Keratinocyte (primary cell): ENCODE data around the gene NHP2. TPM values are rescaled to one million over a fixed set of nuclear protein-coding genes. Genes with fewer than 3 reads are reported as not detected.

Experiments
- DNase-seq: peaks from one replicate; pipeline ENCODE4 v3.0.0-alpha.2; 2011; ENCODE audit warnings: low read depth, missing footprints, low spot score
- FAIRE-seq: peaks from 2 replicates; lab custom pipeline; 2011; peaks lifted over from hg19 to GRCh38; lab: Jason Lieb, UNC
- H2AFZ ChIP-seq: 2 replicates; pipeline ENCODE4 v1.6.0; 2012; ENCODE audit warnings: low read length, control low read depth, inconsistent platforms; ENCODE audit not compliant: control insufficient read depth
- H3K27ac ChIP-seq: 2 replicates; pipeline ENCODE4 v1.5.1; 2011; ENCODE audit warnings: low read length; ENCODE audit not compliant: control insufficient read depth, insufficient read depth
- H3K27me3 ChIP-seq: 3 replicates; pipeline ENCODE4 v1.6.0; 2011; ENCODE audit warnings: low read length; ENCODE audit not compliant: control insufficient read depth, insufficient read depth; ENCODE audit errors: extremely low read depth
- H3K36me3 ChIP-seq, 2 experiments: 2 replicates in 1 of 2; 3 replicates in 1 of 2; pipeline ENCODE4 v1.5.1; 2011; ENCODE audit warnings: low read length in 2 of 2, mild to moderate bottlenecking in 1 of 2; ENCODE audit not compliant: control insufficient read depth in 2 of 2, insufficient read depth in 2 of 2; ENCODE audit errors: extremely low read depth in 1 of 2
- H3K4me1 ChIP-seq: 3 replicates; pipeline ENCODE4 v1.5.1; 2011; ENCODE audit warnings: low read length; ENCODE audit not compliant: control insufficient read depth, insufficient read depth; ENCODE audit errors: extremely low read depth
- H3K4me2 ChIP-seq: 3 replicates; pipeline ENCODE4 v1.6.0; 2011; ENCODE audit warnings: low read depth, low read length; ENCODE audit not compliant: control insufficient read depth, insufficient read depth; ENCODE audit errors: extremely low read depth
- H3K4me3 ChIP-seq, 3 experiments: fragments of 200-600 bp in 1 of 3; sonication (generic) in 1 of 3; 2 replicates in 2 of 3; 3 replicates in 1 of 3; pipeline ENCODE4 v1.5.1; 2011 to 2016; ENCODE audit warnings: low read length in 3 of 3, mild to moderate bottlenecking in 3 of 3, control low read depth in 2 of 3, inconsistent platforms in 1 of 3, low read depth in 1 of 3, mixed read lengths in 1 of 3, mixed run types in 1 of 3, moderate library complexity in 1 of 3; ENCODE audit not compliant: control insufficient read depth in 2 of 3, insufficient read depth in 2 of 3; ENCODE audit errors: extremely low read depth in 1 of 3
- H3K79me2 ChIP-seq: 2 replicates; pipeline ENCODE4 v1.6.0; 2012; ENCODE audit warnings: low read length; ENCODE audit not compliant: control insufficient read depth, insufficient read depth
- H3K9ac ChIP-seq: 3 replicates; pipeline ENCODE4 v1.6.0; 2011; ENCODE audit warnings: low read length; ENCODE audit not compliant: control insufficient read depth, insufficient read depth; ENCODE audit errors: extremely low read depth
- H3K9me1 ChIP-seq: 3 replicates; pipeline ENCODE4 v1.6.0; 2011; ENCODE audit warnings: low read length; ENCODE audit not compliant: control insufficient read depth, insufficient read depth; ENCODE audit errors: extremely low read depth
- H3K9me3 ChIP-seq: 2 replicates; pipeline ENCODE4 v1.5.1; 2012; ENCODE audit warnings: low read depth, low read length; ENCODE audit not compliant: control insufficient read depth
- H4K20me1 ChIP-seq: 3 replicates; pipeline ENCODE4 v1.6.0; 2011; ENCODE audit warnings: low read length; ENCODE audit not compliant: control insufficient read depth, insufficient read depth; ENCODE audit errors: extremely low read depth
- EZH2 ChIP-seq: IDR thresholded peaks from one replicate; pipeline ENCODE4 v1.6.1; 2012; ENCODE audit warnings: inconsistent platforms, mild to moderate bottlenecking, low read length, moderate library complexity
- dilution Hi-C: fragments of 300-500 bp; cut with MboI; formaldehyde crosslinking; loops from one replicate; pipeline ENCODE4 v1.7.0; 2020; ENCODE audit warnings: low sequenced_read_pairs; ENCODE audit not compliant: extremely low pct_ligation_motif_present
- polyA plus RNA-seq, 5 experiments: library from polyadenylated mRNA; depleted of rRNA in 3 of 5; stranded (reverse) in 3 of 5; stranded (forward) in 1 of 5; unstranded in 1 of 5; fragments of >200 nt; gene quantifications; 1 replicate in 1 of 5; 2 replicates in 3 of 5; 3 replicates in 1 of 5; pipeline versions ENCODE4 v1.2.1 to v1.2.3, GENCODE V29; 2011 to 2012; ENCODE audit warnings: missing spikeins in 2 of 5, low read depth in 1 of 5, low replicate concordance in 1 of 5
- TF ChIP-seq, protein P1 (sequence below), 3 experiments: IDR thresholded peaks in 1 of 3; conservative IDR thresholded peaks in 1 of 3; optimal IDR thresholded peaks in 1 of 3; 2 replicates in 2 of 3; 3 replicates in 1 of 3; pipeline versions ENCODE3 to v1.5.1; 2011; ENCODE audit warnings: low read length in 3 of 3, mild to moderate bottlenecking in 3 of 3, moderate library complexity in 2 of 3, control low read depth in 1 of 3, inconsistent platforms in 1 of 3; ENCODE audit not compliant: insufficient read depth in 2 of 3; ENCODE audit errors: extremely low read depth in 1 of 3

NHP2 gene
- polyA plus RNA-seq, 1 donor (not counting 4 experiments of a cell fraction or from before 2014, with no cell fraction given): 186 TPM

DNA sequence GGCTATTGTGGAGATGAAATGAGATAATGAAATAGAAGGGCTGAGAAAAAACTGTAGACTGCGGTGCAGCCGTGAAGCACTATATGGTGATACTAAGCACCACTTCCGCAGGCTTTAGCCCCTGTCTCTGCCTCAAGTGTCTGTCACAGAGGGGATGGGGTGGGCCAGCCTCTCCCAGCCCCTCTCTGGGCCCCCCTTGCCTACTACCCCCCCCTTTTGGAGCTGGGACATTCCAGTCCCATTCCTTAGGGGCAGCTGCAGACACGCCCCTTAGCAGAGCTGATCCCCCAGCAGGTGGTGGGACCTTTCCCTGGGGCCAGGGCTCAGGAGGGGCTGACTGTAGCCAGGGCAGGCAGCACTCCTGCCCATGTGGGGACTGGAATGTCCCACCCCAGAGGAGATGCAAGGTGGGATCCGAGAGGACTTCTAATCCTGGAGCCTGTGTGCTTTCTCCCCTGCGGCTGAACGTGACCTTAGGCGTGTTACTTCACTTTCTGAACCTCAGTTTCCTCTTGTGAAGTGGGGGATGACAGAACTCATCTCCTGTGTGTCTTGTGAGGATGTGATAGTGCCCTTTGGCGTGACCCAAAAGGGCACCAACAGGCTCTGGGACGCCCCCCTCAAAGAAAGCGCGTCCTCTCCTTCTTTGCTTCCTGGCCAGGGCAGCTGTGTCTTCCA lies 38.4 kb downstream of the NHP2 start:
- peaks cover 13% of the 10 kb centered on the region for H3K79me2 ChIP-seq
- H2AFZ ChIP-seq: no peak overlapping the region
- dilution Hi-C loops: no loop called here
- no peak for DNase-seq
- no peak overlapping the region for H3K9ac ChIP-seq
- H3K4me2 ChIP-seq: peak overlapping the region; percentile 90
- H3K9me3 ChIP-seq: no peaks in the 10 kb centered on the region
- H4K20me1 ChIP-seq: peaks cover 3% of the 10 kb centered on the region
- no peaks in the 10 kb centered on the region for H3K9me1 ChIP-seq
- no peak overlapping the region for H3K27ac ChIP-seq
- H3K36me3 ChIP-seq: no peaks in the 10 kb centered on the region
- no peaks in the 10 kb centered on the region for H3K27me3 ChIP-seq
- H3K4me3 ChIP-seq: no peak overlapping the region
- peaks cover 13% of the 10 kb centered on the region for H3K4me1 ChIP-seq
- no peak for TF ChIP-seq EZH2
- TF ChIP-seq, protein P1, sequence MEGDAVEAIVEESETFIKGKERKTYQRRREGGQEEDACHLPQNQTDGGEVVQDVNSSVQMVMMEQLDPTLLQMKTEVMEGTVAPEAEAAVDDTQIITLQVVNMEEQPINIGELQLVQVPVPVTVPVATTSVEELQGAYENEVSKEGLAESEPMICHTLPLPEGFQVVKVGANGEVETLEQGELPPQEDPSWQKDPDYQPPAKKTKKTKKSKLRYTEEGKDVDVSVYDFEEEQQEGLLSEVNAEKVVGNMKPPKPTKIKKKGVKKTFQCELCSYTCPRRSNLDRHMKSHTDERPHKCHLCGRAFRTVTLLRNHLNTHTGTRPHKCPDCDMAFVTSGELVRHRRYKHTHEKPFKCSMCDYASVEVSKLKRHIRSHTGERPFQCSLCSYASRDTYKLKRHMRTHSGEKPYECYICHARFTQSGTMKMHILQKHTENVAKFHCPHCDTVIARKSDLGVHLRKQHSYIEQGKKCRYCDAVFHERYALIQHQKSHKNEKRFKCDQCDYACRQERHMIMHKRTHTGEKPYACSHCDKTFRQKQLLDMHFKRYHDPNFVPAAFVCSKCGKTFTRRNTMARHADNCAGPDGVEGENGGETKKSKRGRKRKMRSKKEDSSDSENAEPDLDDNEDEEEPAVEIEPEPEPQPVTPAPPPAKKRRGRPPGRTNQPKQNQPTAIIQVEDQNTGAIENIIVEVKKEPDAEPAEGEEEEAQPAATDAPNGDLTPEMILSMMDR (optimal IDR thresholded peaks at IDR 0.05 in 1 of 3, IDR thresholded peaks at IDR 0.05 in 1 of 3, conservative IDR thresholded peaks at IDR 0.05 in 1 of 3; ENCODE audit: extremely low read depth in 1 of 3, insufficient read depth in 2 of 3, low read length in 3 of 3): no peak
- FAIRE-seq: no peak

DNA sequence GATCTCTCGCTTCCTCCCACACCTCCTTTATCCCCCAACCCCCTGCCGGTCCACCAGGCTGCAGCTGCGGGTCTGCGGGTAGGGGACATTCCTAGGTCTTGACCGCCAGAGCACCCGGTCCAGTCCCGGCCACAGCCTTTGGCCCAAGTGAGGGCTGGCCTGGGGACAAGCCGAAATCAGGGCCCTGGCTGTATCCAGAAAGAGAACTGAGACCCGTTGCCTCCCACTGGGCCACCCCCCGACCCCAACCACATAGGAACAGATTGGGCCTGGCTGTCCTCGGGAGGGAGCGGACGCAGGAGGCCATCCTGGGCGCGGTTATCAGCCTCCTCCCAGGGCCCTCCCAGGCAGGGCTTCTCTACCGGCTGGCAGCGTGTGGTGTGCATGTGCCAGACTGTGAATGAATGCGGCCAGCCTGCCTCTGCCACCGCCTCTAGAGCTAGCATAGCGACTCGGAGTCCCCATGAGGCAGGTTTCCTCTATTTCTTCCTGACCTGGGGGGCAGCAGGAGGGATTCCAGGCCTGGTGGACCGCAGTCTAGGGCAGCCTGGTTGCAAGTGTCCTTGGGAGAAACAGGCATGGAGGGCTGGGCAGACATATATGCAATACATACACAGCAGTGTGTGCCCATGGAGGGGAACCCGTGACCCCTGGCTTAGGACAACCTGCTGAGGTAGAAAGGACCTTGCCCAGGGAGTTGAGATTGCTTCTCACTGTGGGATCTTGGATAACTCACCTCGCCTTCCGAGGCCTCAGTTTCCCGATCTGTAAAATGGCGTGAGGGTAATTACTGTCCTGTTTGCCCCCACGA lies 39.2 kb downstream of the NHP2 start:
- peaks cover 3% of the 10 kb centered on the region for H4K20me1 ChIP-seq
- no peak for DNase-seq
- H3K27ac ChIP-seq: no peak overlapping the region
- peak overlapping the region; percentile 76 to 80 (median 79) for H3K4me3 ChIP-seq
- no peak for FAIRE-seq
- H3K79me2 ChIP-seq: peaks cover 13% of the 10 kb centered on the region
- H2AFZ ChIP-seq: peak overlapping the region; percentile 74
- H3K27me3 ChIP-seq: no peaks in the 10 kb centered on the region
- no peaks in the 10 kb centered on the region for H3K9me1 ChIP-seq
- H3K4me1 ChIP-seq: peaks cover 13% of the 10 kb centered on the region
- H3K9me3 ChIP-seq: no peaks in the 10 kb centered on the region
- no peaks in the 10 kb centered on the region for H3K36me3 ChIP-seq
- dilution Hi-C loops: no loop called here
- H3K9ac ChIP-seq: peak overlapping the region; percentile 71
- TF ChIP-seq, protein P1 (optimal IDR thresholded peaks at IDR 0.05 in 1 of 3, IDR thresholded peaks at IDR 0.05 in 1 of 3, conservative IDR thresholded peaks at IDR 0.05 in 1 of 3; ENCODE audit: extremely low read depth in 1 of 3, insufficient read depth in 2 of 3, low read length in 3 of 3): no peak
- no peak for TF ChIP-seq EZH2
- H3K4me2 ChIP-seq: peak overlapping the region; percentile 90
